Cardiac fibroblast (primary cell): Measurements from ENCODE around the gene NEURL1.

ENCODE experiments used
- DNase-seq, 2 donors: peaks; one replicate each; pipeline versions ENCODE4 v3.0.0 to v3.0.0-alpha.2; 2010; ENCODE audit warnings: low read depth in 2 of 2
- H3K4me3 ChIP-seq, 2 donors: replicated peaks in 1 of 2; 1 replicate in 1 of 2; 2 replicates in 1 of 2; pipeline ENCODE4 v1.5.1; 2011; ENCODE audit warnings: low read depth in 2 of 2, low read length in 2 of 2, mild to moderate bottlenecking in 2 of 2, moderate library complexity in 1 of 2
- CTCF ChIP-seq: IDR thresholded peaks from one replicate; pipeline ENCODE4 v1.5.1; 2011; ENCODE audit warnings: low read depth, mild to moderate bottlenecking, low read length, inconsistent platforms

The NEURL1 gene

GRCh38 chr10:103557455-103557854 is 64.0 kb downstream of the NEURL1 start:
- no peak for DNase-seq
- TF ChIP-seq CTCF, result no peak

GRCh38 chr10:103558911-103559310 is 65.4 kb downstream of the NEURL1 start:
- TF ChIP-seq CTCF, result no peak
- no peak for DNase-seq
- H3K4me3 ChIP-seq, result no peak overlapping the region

More at GRCh38 chr10:103557455-103557854, 64.0 kb downstream of the NEURL1 start:
- H3K4me3 ChIP-seq, result no peak overlapping the region

- no peak for TF ChIP-seq CTCF
- H3K4me3 ChIP-seq, result no peak overlapping the region
- DNase-seq, result no peak
Observed at GRCh38 chr10:103559776-103560175, 66.3 kb downstream of the NEURL1 start.

GRCh38 chr10:103560886-103561285 is 67.4 kb downstream of the NEURL1 start:
- no peak for TF ChIP-seq CTCF

GRCh38 chr10:103562383-103562782 is 68.9 kb downstream of the NEURL1 start:
- no peak overlapping the region for H3K4me3 ChIP-seq
- DNase-seq, result no peak
- no peak for TF ChIP-seq CTCF

More at GRCh38 chr10:103560886-103561285, 67.4 kb downstream of the NEURL1 start:
- no peak for DNase-seq
- H3K4me3 ChIP-seq, result no peak overlapping the region

GRCh38 chr10:103563231-103564115 is 70.0 kb downstream of the NEURL1 start:
- no peak for DNase-seq
- TF ChIP-seq CTCF, result no peak
- no peak overlapping the region for H3K4me3 ChIP-seq

GRCh38 chr10:103564116-103564501 is 70.6 kb downstream of the NEURL1 start:
- no peak for DNase-seq
- H3K4me3 ChIP-seq, result no peak overlapping the region
- no peak for TF ChIP-seq CTCF
